Spleen (tissue), 7 donors: ENCODE data around the gene VAMP1.

Source experiments
- CTCF ChIP-seq, 11 experiments: fragments of 200-600 bp in 7 of 11; fragments of 450-650 bp in 4 of 11; sonication (generic) in 4 of 11; IDR thresholded peaks in 8 of 11; conservative IDR thresholded peaks in 3 of 11; 1 replicate in 7 of 11; 2 replicates in 4 of 11; pipeline versions ENCODE4 v1.4.0 to v1.8.0; 2016 to 2021; ENCODE audit warnings: antibody characterized with exemption in 11 of 11, inconsistent platforms in 4 of 11, mild to moderate bottlenecking in 1 of 11
- POLR2A ChIP-seq, 3 donors: fragments of 450-650 bp; IDR thresholded peaks; one replicate each; pipeline ENCODE4 v1.5.1; 2017; ENCODE audit warnings: antibody characterized with exemption in 3 of 3, mild to moderate bottlenecking in 1 of 3
- POLR2AphosphoS5 ChIP-seq, 3 donors: sonication (generic); formaldehyde crosslinking; IDR thresholded peaks; one replicate each; pipeline ENCODE4 v1.5.1; 2017; ENCODE audit warnings: antibody characterized with exemption in 3 of 3
- donor health status: DM: no; HTN: no; CAD: no; lungs with moderate emphysema.
- donor health status: DM: no; HTN: no; CAD: no.
- donor health status: DM: no; HTN: no; CAD: no.

GRCh38 chr12:6443361-6443983, 27.0 kb downstream of the VAMP1 start:
- TF ChIP-seq CTCF (IDR thresholded peaks at IDR 0.05 in 8 of 11, conservative IDR thresholded peaks at IDR 0.05 in 3 of 11) = no peak
- no peak for TF ChIP-seq POLR2A (IDR thresholded peaks at IDR 0.05)
- TF ChIP-seq POLR2AphosphoS5 (IDR thresholded peaks at IDR 0.05) = peak in 1 of 3 donors; percentile 44
